Activated T-cell treated with anti-CD3 and anti-CD28 coated beads for 4 hours (primary cell): ENCODE results near the gene RUVBL2.

Source experiments
- DNase-seq: peaks from one replicate; pipeline ENCODE4 v3.0.0-alpha.2; 2020

Gene RUVBL2

GRCh38 chr19:48993175-48994034 lies at the start of gene RUVBL2, which contains the start of gene GYS1:
Gene RUVBL2, plus strand, starts transcription at chr19:48993887. Its CDS starts 25 bp downstream, at chr19:48993912.
Gene GYS1, minus strand, starts transcription at chr19:48993309. Its CDS starts 197 bp downstream, at chr19:48993112.
- DNase-seq, result peak; percentile 98

DNA sequence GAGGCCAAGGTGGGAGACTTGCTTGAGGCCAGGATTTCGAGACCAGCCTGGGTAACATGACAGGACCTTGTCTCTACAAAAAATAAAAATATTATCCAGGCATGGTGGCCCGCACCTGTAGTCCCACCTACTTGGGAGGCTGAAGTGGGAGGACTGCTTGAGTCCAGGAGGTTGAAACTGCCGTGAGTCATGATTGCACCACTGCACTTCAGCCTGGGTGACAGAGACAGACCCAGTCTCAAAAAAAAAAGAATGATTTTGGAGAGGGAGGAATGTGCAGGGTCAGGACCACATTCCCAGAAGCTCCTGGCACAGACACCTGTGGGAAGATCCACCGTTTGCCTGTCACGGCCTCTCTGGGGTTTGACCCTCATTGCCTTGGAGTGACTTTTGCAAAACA lies 48.3 kb upstream of the RUVBL2 start:
- DNase-seq, result no peak

DNA sequence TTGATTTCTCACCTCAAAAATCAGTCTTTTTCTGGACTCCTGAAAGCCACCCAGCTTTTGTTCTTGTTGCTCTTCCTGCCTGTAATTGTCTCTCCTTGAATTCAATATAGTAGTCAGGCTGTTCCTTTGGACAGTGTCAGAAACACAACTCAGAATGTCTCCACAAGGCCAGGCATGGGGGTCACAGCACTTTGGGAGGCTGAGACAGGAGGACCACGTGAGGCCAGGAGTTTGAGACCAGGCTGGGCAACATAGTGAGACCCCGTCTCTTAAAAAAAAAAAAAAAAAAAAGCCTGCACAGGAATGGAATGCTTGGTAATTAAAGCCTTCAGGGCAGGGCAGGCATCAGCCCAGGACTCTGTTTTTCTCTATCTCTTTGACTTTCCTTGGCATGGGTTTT lies 47.9 kb upstream of the RUVBL2 start:
- DNase-seq, result no peak

GRCh38 chr19:48946463-48947257 lies 47.0 kb upstream of the RUVBL2 start:
- no peak for DNase-seq

DNA sequence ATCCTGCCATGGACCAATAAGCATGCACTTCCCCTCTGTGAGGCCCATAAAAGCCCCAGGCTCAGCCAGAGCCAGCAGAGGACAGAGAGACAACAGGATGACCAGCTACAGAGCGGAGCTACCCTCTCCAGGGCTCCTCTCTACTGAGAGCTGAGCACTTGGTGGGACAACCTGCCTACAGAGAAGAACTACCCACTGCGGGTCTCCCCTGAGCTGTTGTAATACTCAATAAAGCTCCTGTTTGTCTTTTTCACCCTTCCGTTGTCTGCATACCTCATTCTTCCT lies 46.5 kb upstream of the RUVBL2 start:
- DNase-seq, result no peak

- no peak for DNase-seq
Observed at GRCh38 chr19:48950159-48950558, 43.5 kb upstream of the RUVBL2 start.

DNA sequence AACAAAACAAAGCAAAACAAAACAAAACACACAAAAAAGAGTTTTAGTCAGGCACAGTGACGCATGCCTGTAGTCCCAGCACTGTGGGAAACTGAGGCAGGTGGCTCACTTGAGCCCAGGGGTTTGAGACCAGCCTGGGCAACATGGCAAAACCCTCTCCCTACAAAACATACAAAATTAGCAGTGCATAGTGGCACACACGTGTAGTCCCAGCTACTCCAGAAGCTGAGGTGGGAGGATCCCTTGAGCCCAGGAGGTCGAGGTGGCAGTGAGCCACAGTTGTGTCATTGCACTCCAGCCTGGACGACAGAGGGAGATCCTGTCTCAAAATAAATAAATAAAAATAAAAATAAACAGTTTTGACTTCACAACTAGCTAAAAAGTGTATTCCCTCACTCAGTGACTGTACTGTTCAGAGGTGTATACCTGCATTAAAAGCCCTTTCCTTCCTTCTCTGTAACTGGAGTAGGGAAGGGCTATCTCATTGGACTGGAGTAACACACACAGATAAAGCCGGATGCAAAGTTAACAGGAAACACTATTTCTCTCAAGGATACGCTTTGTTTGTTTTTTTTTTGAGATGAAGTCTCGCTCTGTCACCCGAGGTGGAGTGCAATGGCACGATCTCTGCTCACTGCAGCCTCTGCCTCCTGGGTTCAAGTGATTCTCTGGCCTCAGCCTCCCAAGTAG lies 42.7 kb upstream of the RUVBL2 start:
- no peak for DNase-seq

DNA sequence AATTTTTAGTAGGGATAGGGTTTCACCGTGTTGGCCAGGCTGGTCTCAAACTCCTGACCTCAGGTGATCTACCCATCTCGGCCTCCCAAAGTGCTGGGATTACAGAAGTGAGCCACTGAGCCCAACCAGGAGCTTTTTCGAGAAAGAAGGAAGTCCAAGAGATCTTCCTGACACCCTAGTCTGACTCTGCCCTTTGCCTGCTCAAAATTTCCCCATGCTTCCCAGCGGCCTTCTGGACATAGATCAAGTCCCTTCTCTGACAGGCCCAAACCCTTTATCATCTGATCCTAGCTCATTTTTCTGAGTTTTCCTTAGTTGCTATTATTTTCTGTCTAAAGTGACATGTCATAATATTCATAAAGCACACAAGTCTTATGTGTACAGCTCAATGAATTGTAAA lies 40.5 kb upstream of the RUVBL2 start:
- DNase-seq, result no peak

DNA sequence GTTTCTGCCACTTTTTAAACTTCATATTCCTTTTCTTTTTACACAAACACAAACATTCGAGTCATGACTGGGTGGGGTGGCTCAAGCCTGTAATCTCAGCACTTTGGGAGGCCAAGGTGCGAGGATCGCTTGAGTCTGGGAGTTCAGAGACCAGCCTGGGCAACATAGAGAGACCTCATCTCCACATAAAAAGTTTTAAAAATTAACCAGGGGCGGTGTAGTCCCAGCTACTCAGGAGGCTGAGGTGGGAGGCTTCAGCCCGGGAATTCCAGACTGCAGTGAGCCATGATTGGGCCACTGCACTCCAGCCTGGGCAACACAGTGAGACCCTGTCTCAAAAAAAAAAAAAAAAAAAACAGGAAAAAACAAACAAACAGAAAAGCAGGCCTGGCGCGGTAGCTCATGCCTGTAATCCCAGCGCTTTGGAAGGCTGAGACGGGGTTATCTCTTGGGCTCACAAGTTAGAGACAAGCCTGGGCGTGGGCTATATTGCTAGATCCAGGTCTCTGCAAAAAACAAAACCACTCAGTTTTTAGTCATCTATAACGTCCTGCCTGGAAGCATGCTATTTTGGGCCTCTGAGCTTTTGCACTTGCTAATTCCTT lies 39.6 kb upstream of the RUVBL2 start:
- DNase-seq, result no peak

DNA sequence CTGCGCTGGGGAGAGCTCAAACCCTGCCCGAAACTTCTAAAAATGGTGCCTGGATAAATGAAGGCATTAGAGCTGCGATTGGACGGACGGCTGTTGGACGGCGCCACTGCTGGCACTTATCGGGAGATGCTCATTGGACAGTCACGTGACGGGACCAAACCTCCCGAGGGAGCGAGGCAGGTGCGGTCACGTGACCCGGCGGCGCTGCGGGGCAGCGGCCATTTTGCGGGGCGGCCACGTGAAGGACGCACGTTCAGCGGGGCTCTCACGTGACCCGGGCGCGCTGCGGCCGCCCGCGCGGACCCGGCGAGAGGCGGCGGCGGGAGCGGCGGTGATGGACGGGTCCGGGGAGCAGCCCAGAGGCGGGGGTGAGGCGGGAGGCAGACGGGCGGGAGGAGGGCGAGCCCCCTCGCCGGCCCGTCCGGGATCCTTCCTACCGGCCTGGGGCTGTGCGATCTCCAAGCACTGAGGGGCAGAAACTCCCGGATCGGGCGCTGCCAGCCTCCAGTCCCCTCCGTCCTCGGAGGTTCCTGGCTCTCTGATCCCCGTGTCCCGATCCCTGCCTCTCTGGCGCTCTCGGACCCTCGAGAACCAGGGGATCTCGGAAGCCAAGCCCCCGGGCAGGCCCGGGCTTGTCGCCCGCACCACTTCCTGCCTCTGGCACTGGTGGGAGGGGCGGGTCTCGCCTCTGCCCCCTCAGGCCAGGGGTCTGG lies 38.9 kb upstream of the RUVBL2 start, which contains the start of gene BAX:
Gene BAX, plus strand, starts transcription at position 281 of the 713 bp plus-strand sequence. Its CDS starts 54 bp downstream, at position 335.
- peak; percentile 81 for DNase-seq

DNA sequence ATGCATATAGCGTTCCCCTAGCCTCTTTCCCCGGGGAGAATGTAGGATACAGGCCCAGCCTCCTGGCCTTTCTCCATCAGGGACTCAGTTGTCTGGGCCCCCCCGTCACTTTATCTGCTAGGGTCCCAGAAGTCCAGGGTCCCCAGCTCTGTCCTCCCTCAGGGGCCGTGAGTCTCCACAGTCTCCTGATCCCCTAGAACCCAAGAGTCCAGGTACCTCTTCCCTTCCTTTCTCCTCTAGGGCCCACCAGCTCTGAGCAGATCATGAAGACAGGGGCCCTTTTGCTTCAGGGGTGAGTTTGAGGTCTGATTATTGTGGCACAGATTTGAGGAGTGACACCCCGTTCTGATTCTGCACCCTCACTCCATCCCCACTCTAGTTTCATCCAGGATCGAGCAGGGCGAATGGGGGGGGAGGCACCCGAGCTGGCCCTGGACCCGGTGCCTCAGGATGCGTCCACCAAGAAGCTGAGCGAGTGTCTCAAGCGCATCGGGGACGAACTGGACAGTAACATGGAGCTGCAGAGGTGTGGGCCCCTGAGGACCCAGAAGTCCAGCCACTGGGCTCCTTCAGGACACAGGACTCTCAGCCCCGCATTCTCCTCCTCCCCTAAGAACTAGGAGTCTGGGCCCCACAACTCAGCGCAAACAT lies 38.3 kb upstream of the RUVBL2 start:
- no peak for DNase-seq

GRCh38 chr19:48958006-48958405 lies 35.7 kb upstream of the RUVBL2 start:
- DNase-seq, result no peak

- no peak for DNase-seq
Observed at GRCh38 chr19:48959341-48960239, 34.1 kb upstream of the RUVBL2 start.

- no peak for DNase-seq
Observed at GRCh38 chr19:48961051-48961649, 32.5 kb upstream of the RUVBL2 start.

DNA sequence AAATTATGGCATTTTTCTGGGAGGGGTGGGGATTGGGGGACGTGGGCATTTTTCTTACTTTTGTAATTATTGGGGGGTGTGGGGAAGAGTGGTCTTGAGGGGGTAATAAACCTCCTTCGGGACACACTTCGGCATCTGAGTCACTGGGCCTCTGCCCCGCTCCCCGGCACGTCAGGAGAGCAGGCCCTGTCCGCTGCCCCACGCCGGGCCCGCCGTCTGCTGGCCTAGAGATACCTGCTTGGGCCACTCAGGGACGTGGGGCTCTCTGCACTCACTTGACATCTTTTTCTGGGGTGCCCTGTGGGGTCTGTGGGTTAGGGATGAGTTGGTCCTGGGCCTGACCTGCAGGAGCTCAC lies 32.0 kb upstream of the RUVBL2 start:
- no peak for DNase-seq

DNA sequence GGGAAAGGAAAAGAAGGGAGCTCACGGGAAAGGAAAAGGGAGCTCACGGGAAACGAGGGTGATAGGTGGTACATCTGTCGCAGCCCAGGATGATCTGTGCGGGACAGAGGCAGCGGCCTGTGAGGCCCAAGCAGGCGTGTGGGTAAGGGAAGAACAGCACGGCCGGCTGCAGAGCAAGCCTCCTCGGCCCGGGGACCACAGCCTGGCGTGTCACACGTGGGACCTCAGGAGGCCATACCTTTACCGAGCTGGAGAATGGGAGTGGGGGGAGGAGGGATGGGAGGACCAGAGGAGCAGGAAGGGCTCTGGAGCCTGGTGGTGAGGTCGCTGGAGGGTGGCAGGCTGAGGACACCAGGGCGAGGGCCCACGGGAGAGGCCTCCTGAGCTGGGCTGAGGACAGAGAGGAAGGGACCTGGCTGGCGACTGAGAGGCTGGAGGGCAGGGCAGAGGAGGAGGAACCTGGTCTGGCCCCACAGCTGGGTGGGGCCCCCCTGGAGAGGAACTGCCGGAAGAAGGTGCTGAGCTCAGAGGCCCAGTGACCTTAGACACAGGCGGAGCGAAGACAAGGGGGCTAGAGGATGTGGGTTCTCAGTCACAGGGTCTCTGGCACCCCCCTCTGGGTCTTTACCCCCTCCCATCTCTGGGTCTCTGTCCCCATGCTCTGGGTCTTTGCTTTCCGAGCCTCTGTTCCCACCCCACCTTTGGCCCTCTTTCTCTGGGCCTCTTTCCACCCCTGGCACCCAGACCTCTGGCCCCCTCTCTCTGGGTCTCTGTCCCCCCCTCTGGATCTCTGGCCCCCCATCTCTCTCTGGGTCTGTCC lies 31.4 kb upstream of the RUVBL2 start:
- DNase-seq, result no peak

GRCh38 chr19:48962849-48963165 lies 30.9 kb upstream of the RUVBL2 start:
- no peak for DNase-seq

- peak; percentile 54 for DNase-seq
Observed at GRCh38 chr19:48963371-48964204, 30.1 kb upstream of the RUVBL2 start.
